Measurements from ENCODE around the gene GPR153.
A peak's percentile ranks its signal among the peaks of the same experiment; 100 is the strongest.

GPR153 gene

GRCh38 chr1:6281511-6282402 is 20.9 kb upstream of the GPR153 start:
- H2BK120ac ChIP-seq (ENCODE audit: low read depth, low read length): no peak overlapping the region
- H3K23ac ChIP-seq (ENCODE audit: low read length in 2 of 2): no peak overlapping the region
- H3K9me3 ChIP-seq (ENCODE audit: control insufficient read depth, low read length): no peaks in the 10 kb centered on the region
- no peak overlapping the region for H2AK5ac ChIP-seq (ENCODE audit: low read length, severe bottlenecking)
- no peaks in the 10 kb centered on the region for H3K27me3 ChIP-seq (ENCODE audit: control insufficient read depth in 1 of 2, insufficient read depth in 1 of 2, low read length in 2 of 2)
- no peak overlapping the region for H3K14ac ChIP-seq (ENCODE audit: low read length in 2 of 2)
- no peak overlapping the region for H3K4me3 ChIP-seq (ENCODE audit: insufficient read depth in 1 of 2, low read depth in 1 of 2, low read length in 2 of 2)
- H2BK12ac ChIP-seq (ENCODE audit: low read length in 2 of 2): no peak overlapping the region
- peaks cover 3% of the 10 kb centered on the region for H3K79me1 ChIP-seq (replicated peaks; ENCODE audit: low read length, poor library complexity, severe bottlenecking)
- no peak overlapping the region for H2BK15ac ChIP-seq (ENCODE audit: low read depth, poor library complexity, severe bottlenecking)
- DNase-seq: no peak
- no peak overlapping the region for H4K91ac ChIP-seq (ENCODE audit: low read length)
- H3K36me3 ChIP-seq (ENCODE audit: control insufficient read depth in 1 of 2, insufficient read depth in 2 of 2, low read depth in 1 of 2, low read length in 2 of 2): peaks cover 0 to 61% of the 10 kb centered on the region in 2 experiments
- peaks cover 7% of the 10 kb centered on the region for H3K4me1 ChIP-seq (ENCODE audit: control insufficient read depth, insufficient read depth, low read depth, low read length)
- H4K8ac ChIP-seq (ENCODE audit: low read length): no peak overlapping the region
- no peak overlapping the region for H2BK5ac ChIP-seq (ENCODE audit: low read depth, low read length, poor library complexity, severe bottlenecking)
- H3K18ac ChIP-seq (ENCODE audit: low read depth in 1 of 2, low read length in 2 of 2): no peak overlapping the region
- H3K4ac ChIP-seq (ENCODE audit: low read depth in 1 of 2, low read length in 2 of 2): no peak overlapping the region
- WGBS: 94% methylated on average over 19 of the region's 19 CpGs
- no peak overlapping the region for H3K4me2 ChIP-seq (ENCODE audit: low read length, poor library complexity, severe bottlenecking)
- H3K27ac ChIP-seq (ENCODE audit: low read length, poor library complexity, severe bottlenecking): no peak overlapping the region
- H3K9ac ChIP-seq (ENCODE audit: low read length): no peak overlapping the region
- no peak overlapping the region for H2AFZ ChIP-seq (ENCODE audit: low read depth, low read length)

- peaks cover 13% of the 10 kb centered on the region for H3K4me1 ChIP-seq (ENCODE audit: control insufficient read depth, insufficient read depth, low read depth, low read length)
- no peak overlapping the region for H3K4ac ChIP-seq (ENCODE audit: low read depth in 1 of 2, low read length in 2 of 2)
- peak; percentile 40 for DNase-seq
Measured at GRCh38 chr1:6280761-6281451, 20.0 kb upstream of the GPR153 start.

GRCh38 chr1:6279613-6280383 is 18.9 kb upstream of the GPR153 start:
- no peak overlapping the region for H3K14ac ChIP-seq (ENCODE audit: low read length in 2 of 2)
- H2BK12ac ChIP-seq (ENCODE audit: low read length in 2 of 2): no peak overlapping the region
- H3K23ac ChIP-seq (ENCODE audit: low read length in 2 of 2): no peak overlapping the region
- no peak overlapping the region for H3K27ac ChIP-seq (ENCODE audit: low read length, poor library complexity, severe bottlenecking)
- no peak overlapping the region for H2BK120ac ChIP-seq (ENCODE audit: low read depth, low read length)
- no peak overlapping the region for H4K8ac ChIP-seq (ENCODE audit: low read length)
- no peak overlapping the region for H2BK5ac ChIP-seq (ENCODE audit: low read depth, low read length, poor library complexity, severe bottlenecking)
- peaks cover 1% of the 10 kb centered on the region for H3K79me1 ChIP-seq (replicated peaks; ENCODE audit: low read length, poor library complexity, severe bottlenecking)
- no peak overlapping the region for H3K9ac ChIP-seq (ENCODE audit: low read length)
- H3K27me3 ChIP-seq (ENCODE audit: control insufficient read depth in 1 of 2, insufficient read depth in 1 of 2, low read length in 2 of 2): no peaks in the 10 kb centered on the region
- H2BK15ac ChIP-seq (ENCODE audit: low read depth, poor library complexity, severe bottlenecking): no peak overlapping the region
- H4K91ac ChIP-seq (ENCODE audit: low read length): peak overlapping the region; percentile 48
- H2AFZ ChIP-seq (ENCODE audit: low read depth, low read length): no peak overlapping the region
- H3K36me3 ChIP-seq (ENCODE audit: control insufficient read depth in 1 of 2, insufficient read depth in 2 of 2, low read depth in 1 of 2, low read length in 2 of 2): peaks cover 0 to 51% of the 10 kb centered on the region in 2 experiments
- peaks cover 16% of the 10 kb centered on the region for H3K4me1 ChIP-seq (ENCODE audit: control insufficient read depth, insufficient read depth, low read depth, low read length)
- no peak overlapping the region for H2AK5ac ChIP-seq (ENCODE audit: low read length, severe bottlenecking)
- no peak for DNase-seq
- H3K4ac ChIP-seq (ENCODE audit: low read depth in 1 of 2, low read length in 2 of 2): no peak overlapping the region
- H3K4me2 ChIP-seq (ENCODE audit: low read length, poor library complexity, severe bottlenecking): no peak overlapping the region
- WGBS: 94% methylated on average over 31 of the region's 31 CpGs
- no peak overlapping the region for H3K18ac ChIP-seq (ENCODE audit: low read depth in 1 of 2, low read length in 2 of 2)
- H3K4me3 ChIP-seq (ENCODE audit: insufficient read depth in 1 of 2, low read depth in 1 of 2, low read length in 2 of 2): no peak overlapping the region
- H3K9me3 ChIP-seq (ENCODE audit: control insufficient read depth, low read length): no peaks in the 10 kb centered on the region

More at GRCh38 chr1:6280761-6281451, 20.0 kb upstream of the GPR153 start:
- Histone ChIP-seq H3K9me3 (ENCODE audit: control insufficient read depth, low read length) (no peaks in the 10 kb centered on the region), H3K14ac (ENCODE audit: low read length in 2 of 2) (no peak overlapping the region), H2BK12ac (ENCODE audit: low read length in 2 of 2) (no peak overlapping the region), H3K36me3 (ENCODE audit: control insufficient read depth in 1 of 2, insufficient read depth in 2 of 2, low read depth in 1 of 2, low read length in 2 of 2) (peaks cover 0 to 53% of the 10 kb centered on the region in 2 experiments), H3K27ac (ENCODE audit: low read length, poor library complexity, severe bottlenecking) (no peak overlapping the region), H2BK15ac (ENCODE audit: low read depth, poor library complexity, severe bottlenecking) (no peak overlapping the region), H2AFZ (ENCODE audit: low read depth, low read length) (no peak overlapping the region), H4K91ac (ENCODE audit: low read length) (no peak overlapping the region), H2BK120ac (ENCODE audit: low read depth, low read length) (no peak overlapping the region), H2BK5ac (ENCODE audit: low read depth, low read length, poor library complexity, severe bottlenecking) (no peak overlapping the region), H3K4me2 (ENCODE audit: low read length, poor library complexity, severe bottlenecking) (no peak overlapping the region), H3K9ac (ENCODE audit: low read length) (no peak overlapping the region), H3K79me1 (replicated peaks; ENCODE audit: low read length, poor library complexity, severe bottlenecking) (peaks cover 1% of the 10 kb centered on the region), H4K8ac (ENCODE audit: low read length) (no peak overlapping the region), H3K23ac (ENCODE audit: low read length in 2 of 2) (no peak overlapping the region), H2AK5ac (ENCODE audit: low read length, severe bottlenecking) (no peak overlapping the region), H3K4me3 (ENCODE audit: insufficient read depth in 1 of 2, low read depth in 1 of 2, low read length in 2 of 2) (no peak overlapping the region), H3K27me3 (ENCODE audit: control insufficient read depth in 1 of 2, insufficient read depth in 1 of 2, low read length in 2 of 2) (no peaks in the 10 kb centered on the region), H3K18ac (ENCODE audit: low read depth in 1 of 2, low read length in 2 of 2) (no peak overlapping the region)
- 81% methylated on average over 33 of the region's 33 CpGs for WGBS
